Activated CD4-positive, alpha-beta T cell treated with anti-CD3 and anti-CD28 coated beads, Interleukin-2, amount 10 ng/mL, durations not matched to agents 7 days and 5 days (primary cell): ENCODE results near the gene GSTK1. TPM values are rescaled to one million over a fixed set of nuclear protein-coding genes. Genes with fewer than 3 reads are reported as not detected.
"Not testable (repeated sequence)": the region's sequence is repeated elsewhere in the genome, so short reads cannot be mapped to it uniquely, and the experiment has no call there.

Experiments
- CTCF ChIA-PET: fragments of 350-600 bp; sonication (Branson Sonifier 250); formaldehyde crosslinking; loops from one replicate; lab custom pipeline; 2021; ENCODE audit warnings: antibody characterized with exemption; lab: Charles Lee
- POLR2A ChIA-PET: fragments of 350-600 bp; sonication (Branson Sonifier 250); formaldehyde crosslinking; loops from one replicate; lab custom pipeline; 2021; ENCODE audit warnings: antibody characterized with exemption; lab: Charles Lee
- DNase-seq: peaks from one replicate; pipeline ENCODE4 v3.0.0-alpha.2; 2020
- H3K27ac Mint-ChIP-seq: one replicate; pipeline ENCODE4 v1.8.0; 2021; ENCODE audit warnings: mild to moderate bottlenecking, moderate library complexity, mixed read lengths
- H3K27me3 Mint-ChIP-seq: one replicate; pipeline ENCODE4 v1.8.0; 2021; ENCODE audit warnings: mixed read lengths
- H3K36me3 Mint-ChIP-seq: one replicate; pipeline ENCODE4 v1.8.0; 2021; ENCODE audit warnings: low read depth, mixed read lengths
- H3K4me1 Mint-ChIP-seq: one replicate; pipeline ENCODE4 v1.8.0; 2021; ENCODE audit warnings: mixed read lengths
- H3K4me3 Mint-ChIP-seq: one replicate; pipeline ENCODE4 v1.8.0; 2021; ENCODE audit warnings: mild to moderate bottlenecking, moderate library complexity, mixed read lengths
- H3K9me3 Mint-ChIP-seq: one replicate; pipeline ENCODE4 v1.8.0; 2021; ENCODE audit warnings: mixed read lengths
- total RNA-seq, 2 experiments: library from RNA; stranded (reverse); gene quantifications; one replicate each; pipeline ENCODE4 v1.2.3, GENCODE V29; 2021

Gene GSTK1
- total RNA-seq, 2 experiments from 2014 or later = 370 to 419 TPM

GRCh38 chr7:143287935-143288826 is 24.9 kb downstream of the GSTK1 start, which contains the start of gene CASP2:
CASP2 (plus strand) TSS chr7:143288351; CDS start chr7:143288456, 105 bp downstream.
- H3K4me3 Mint-ChIP-seq = peak within 1 kb of the TSS; percentile 90
- no peaks in the 10 kb centered on the region for H3K27me3 Mint-ChIP-seq
- CTCF ChIA-PET = interaction anchor here (0.6 to 2.5 kb wide), 13 partner anchors 8 to 278 kb away, joined by 3 to 11 read pairs (median 4); partner anchors contain the start of gene GSTK1
- peak within 1 kb of the TSS; percentile 90 for H3K27ac Mint-ChIP-seq
- peak; percentile 99 for DNase-seq
- H3K4me1 Mint-ChIP-seq = peaks cover 67% of the 10 kb centered on the region
- peaks cover 49% of the 10 kb centered on the region for H3K36me3 Mint-ChIP-seq
- H3K9me3 Mint-ChIP-seq = peaks cover 8% of the 10 kb centered on the region
- POLR2A ChIA-PET = interaction anchor here (0.6 to 1.0 kb wide), 3 partner anchors 8 to 21 kb away, joined by 3 to 6 read pairs (median 4); no protein-coding TSS in a partner anchor

- CTCF ChIA-PET = interaction anchor here (1.2 to 2.5 kb wide), 7 partner anchors 8 to 34 kb away, joined by 3 to 11 read pairs (median 6); partner anchors contain the start of gene GSTK1
- Mint-ChIP-seq H3K4me1 (peaks cover 64% of the 10 kb centered on the region), H3K9me3 (peaks cover 8% of the 10 kb centered on the region), H3K27me3 (no peaks in the 10 kb centered on the region), H3K36me3 (peaks cover 54% of the 10 kb centered on the region), H3K4me3 (peak overlapping the region; percentile 90), H3K27ac (peak overlapping the region; percentile 90)
- POLR2A ChIA-PET = no interaction called here
- no peak for DNase-seq
Observed at GRCh38 chr7:143288836-143289235, 25.6 kb downstream of the GSTK1 start.

- H3K9me3 Mint-ChIP-seq = peaks cover 8% of the 10 kb centered on the region
- ChIA-PET CTCF (interaction anchor here (1.0 to 1.4 kb wide), 4 partner anchors 10 to 49 kb away, joined by 3 to 8 read pairs (median 4); partner anchors contain the start of gene GSTK1), POLR2A (interaction anchor here (0.7 kb wide), 1 partner anchor 490 kb away, joined by 3 read pairs; no protein-coding TSS in a partner anchor)
- peaks cover 64% of the 10 kb centered on the region for H3K4me1 Mint-ChIP-seq
- H3K27me3 Mint-ChIP-seq = no peaks in the 10 kb centered on the region
- H3K36me3 Mint-ChIP-seq = peaks cover 60% of the 10 kb centered on the region
- H3K4me3 Mint-ChIP-seq = peak overlapping the region; percentile 90
- no peak for DNase-seq
- H3K27ac Mint-ChIP-seq = peak overlapping the region; percentile 90
Observed at GRCh38 chr7:143289421-143289820, 26.2 kb downstream of the GSTK1 start.

GRCh38 chr7:143289888-143290287 is 26.6 kb downstream of the GSTK1 start:
- Mint-ChIP-seq H3K4me1 (peaks cover 64% of the 10 kb centered on the region), H3K4me3 (peak overlapping the region; percentile 90), H3K36me3 (peaks cover 65% of the 10 kb centered on the region), H3K27ac (peak overlapping the region; percentile 90)
- not testable (repeated sequence) for H3K9me3 Mint-ChIP-seq, H3K27me3 Mint-ChIP-seq, DNase-seq
- POLR2A ChIA-PET = interaction anchor here (0.7 kb wide), 1 partner anchor 490 kb away, joined by 3 read pairs; no protein-coding TSS in a partner anchor
- CTCF ChIA-PET = interaction anchor here (1.0 to 1.4 kb wide), 4 partner anchors 9 to 50 kb away, joined by 3 to 8 read pairs (median 4); partner anchors contain the start of gene GSTK1

GRCh38 chr7:143290293-143290692 is 27.1 kb downstream of the GSTK1 start:
- H3K36me3 Mint-ChIP-seq = peaks cover 68% of the 10 kb centered on the region
- DNase-seq = no peak
- H3K27ac Mint-ChIP-seq = peak overlapping the region; percentile 90
- H3K27me3 Mint-ChIP-seq = no peaks in the 10 kb centered on the region
- H3K4me1 Mint-ChIP-seq = peaks cover 64% of the 10 kb centered on the region
- CTCF ChIA-PET = interaction anchor here (1.2 to 2.1 kb wide), 4 partner anchors 9 to 50 kb away, joined by 3 to 8 read pairs (median 4); no protein-coding TSS in a partner anchor
- peaks cover 8% of the 10 kb centered on the region for H3K9me3 Mint-ChIP-seq
- peak overlapping the region; percentile 90 for H3K4me3 Mint-ChIP-seq
- POLR2A ChIA-PET = no interaction called here

- H3K4me3 Mint-ChIP-seq = no peak overlapping the region
- POLR2A ChIA-PET = interaction anchor here (0.6 kb wide), 1 partner anchor 35 kb away, joined by 13 read pairs; no protein-coding TSS in a partner anchor
- H3K4me1 Mint-ChIP-seq = peaks cover 66% of the 10 kb centered on the region
Observed at GRCh38 chr7:143292876-143293275, 29.6 kb downstream of the GSTK1 start.

GRCh38 chr7:143295870-143296269 is 32.6 kb downstream of the GSTK1 start:
- no peak overlapping the region for H3K4me3 Mint-ChIP-seq

More at GRCh38 chr7:143292876-143293275, 29.6 kb downstream of the GSTK1 start:
- CTCF ChIA-PET = interaction anchor here (0.7 to 6.7 kb wide), 6 partner anchors 9 to 54 kb away, joined by 3 to 26 read pairs (median 8); no protein-coding TSS in a partner anchor
- H3K27me3 Mint-ChIP-seq = no peaks in the 10 kb centered on the region
- DNase-seq = no peak
- H3K36me3 Mint-ChIP-seq = peaks cover 76% of the 10 kb centered on the region
- H3K9me3 Mint-ChIP-seq = peaks cover under 1% of the 10 kb centered on the region
- no peak overlapping the region for H3K27ac Mint-ChIP-seq

GRCh38 chr7:143296686-143297085 is 33.4 kb downstream of the GSTK1 start:
- Mint-ChIP-seq H3K4me1 (peaks cover 68% of the 10 kb centered on the region), H3K27me3 (no peaks in the 10 kb centered on the region), H3K36me3 (peaks cover 84% of the 10 kb centered on the region), H3K27ac (no peak overlapping the region), H3K4me3 (no peak overlapping the region), H3K9me3 (no peaks in the 10 kb centered on the region)
- ChIA-PET CTCF (interaction anchor here (0.6 to 6.7 kb wide), 8 partner anchors 9 to 125 kb away, joined by 3 to 26 read pairs (median 5); partner anchors contain the start of gene CASP2), POLR2A (no interaction called here)
- DNase-seq = no peak

More at GRCh38 chr7:143295870-143296269, 32.6 kb downstream of the GSTK1 start:
- Mint-ChIP-seq H3K4me1 (peaks cover 68% of the 10 kb centered on the region), H3K27me3 (no peaks in the 10 kb centered on the region), H3K27ac (no peak overlapping the region), H3K9me3 (no peaks in the 10 kb centered on the region), H3K36me3 (peaks cover 82% of the 10 kb centered on the region)
- DNase-seq = no peak
- ChIA-PET POLR2A (no interaction called here), CTCF (interaction anchor here (0.6 to 6.7 kb wide), 8 partner anchors 8 to 126 kb away, joined by 3 to 26 read pairs (median 3); partner anchors contain the start of gene CASP2)

GRCh38 chr7:143299346-143299745 is 36.1 kb downstream of the GSTK1 start:
- no peak overlapping the region for H3K27ac Mint-ChIP-seq
- ChIA-PET POLR2A (interaction anchor here (0.7 kb wide), 1 partner anchor 11 kb away, joined by 3 read pairs; the partner anchor contains the start of gene CASP2), CTCF (interaction anchor here (0.6 to 4.1 kb wide), 18 partner anchors 10 to 697 kb away, joined by 3 to 32 read pairs (median 4); partner anchors contain the start of genes CASP2 and CLCN1)
- peaks cover 84% of the 10 kb centered on the region for H3K36me3 Mint-ChIP-seq
- no peak for DNase-seq
- no peak overlapping the region for H3K4me3 Mint-ChIP-seq
- H3K9me3 Mint-ChIP-seq = no peaks in the 10 kb centered on the region
- no peaks in the 10 kb centered on the region for H3K27me3 Mint-ChIP-seq
- H3K4me1 Mint-ChIP-seq = peaks cover 67% of the 10 kb centered on the region

GRCh38 chr7:143299840-143300239 is 36.6 kb downstream of the GSTK1 start:
- Mint-ChIP-seq H3K4me1 (peaks cover 67% of the 10 kb centered on the region), H3K27me3 (no peaks in the 10 kb centered on the region), H3K9me3 (no peaks in the 10 kb centered on the region), H3K36me3 (peaks cover 84% of the 10 kb centered on the region), H3K4me3 (no peak overlapping the region), H3K27ac (peak overlapping the region; percentile 43)
- DNase-seq = peak; percentile 74
- ChIA-PET CTCF (interaction anchor here (0.5 to 4.1 kb wide), 20 partner anchors 9 to 698 kb away, joined by 3 to 32 read pairs (median 4); partner anchors contain the start of genes CASP2 and CLCN1), POLR2A (no interaction called here)

- H3K4me1 Mint-ChIP-seq = peaks cover 65% of the 10 kb centered on the region
- CTCF ChIA-PET = interaction anchor here (0.6 to 4.1 kb wide), 5 partner anchors 9 to 293 kb away, joined by 3 to 32 read pairs (median 4); no protein-coding TSS in a partner anchor
- no peaks in the 10 kb centered on the region for H3K9me3 Mint-ChIP-seq
- no peaks in the 10 kb centered on the region for H3K27me3 Mint-ChIP-seq
- H3K36me3 Mint-ChIP-seq = peaks cover 84% of the 10 kb centered on the region
- H3K4me3 Mint-ChIP-seq = no peak overlapping the region
- H3K27ac Mint-ChIP-seq = no peak overlapping the region
- POLR2A ChIA-PET = no interaction called here
- DNase-seq = no peak
Observed at GRCh38 chr7:143300959-143301935, 38.0 kb downstream of the GSTK1 start.
